Panc1 (cell line): ENCODE measurements around the gene KCNQ2.

Experiments
- TCF7L2 ChIP-seq: IDR thresholded peaks from 2 replicates; pipeline ENCODE4 v1.6.1; 2011; ENCODE audit warnings: mild to moderate bottlenecking, low read depth, low read length, inconsistent platforms
- TF ChIP-seq, protein P1 (sequence below): fragments of 450-650 bp; IDR thresholded peaks from 2 replicates; pipeline ENCODE4 v1.5.1; 2017; ENCODE audit warnings: mild to moderate bottlenecking

DNA sequence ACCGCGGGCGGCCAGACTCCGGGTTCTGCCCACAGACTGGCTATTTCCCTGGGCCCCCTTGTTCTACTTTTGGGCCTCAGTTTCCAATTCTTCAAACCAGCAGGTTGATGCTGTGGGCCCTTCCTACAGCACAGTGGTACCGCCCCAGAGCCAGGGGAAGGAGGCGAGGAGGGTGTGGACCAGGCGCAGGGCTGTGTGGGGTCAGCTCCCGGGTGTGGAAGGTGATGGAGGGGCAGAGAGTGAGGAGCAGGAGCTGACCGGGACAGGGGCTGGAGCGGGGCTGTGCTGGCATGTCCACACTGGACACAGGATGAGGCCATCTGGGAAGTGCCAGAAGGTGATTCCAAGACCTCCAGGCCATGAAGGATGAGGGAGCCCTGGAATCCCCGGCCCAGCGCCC lies 76.2 kb downstream of the KCNQ2 start:
- TF ChIP-seq, protein P1, sequence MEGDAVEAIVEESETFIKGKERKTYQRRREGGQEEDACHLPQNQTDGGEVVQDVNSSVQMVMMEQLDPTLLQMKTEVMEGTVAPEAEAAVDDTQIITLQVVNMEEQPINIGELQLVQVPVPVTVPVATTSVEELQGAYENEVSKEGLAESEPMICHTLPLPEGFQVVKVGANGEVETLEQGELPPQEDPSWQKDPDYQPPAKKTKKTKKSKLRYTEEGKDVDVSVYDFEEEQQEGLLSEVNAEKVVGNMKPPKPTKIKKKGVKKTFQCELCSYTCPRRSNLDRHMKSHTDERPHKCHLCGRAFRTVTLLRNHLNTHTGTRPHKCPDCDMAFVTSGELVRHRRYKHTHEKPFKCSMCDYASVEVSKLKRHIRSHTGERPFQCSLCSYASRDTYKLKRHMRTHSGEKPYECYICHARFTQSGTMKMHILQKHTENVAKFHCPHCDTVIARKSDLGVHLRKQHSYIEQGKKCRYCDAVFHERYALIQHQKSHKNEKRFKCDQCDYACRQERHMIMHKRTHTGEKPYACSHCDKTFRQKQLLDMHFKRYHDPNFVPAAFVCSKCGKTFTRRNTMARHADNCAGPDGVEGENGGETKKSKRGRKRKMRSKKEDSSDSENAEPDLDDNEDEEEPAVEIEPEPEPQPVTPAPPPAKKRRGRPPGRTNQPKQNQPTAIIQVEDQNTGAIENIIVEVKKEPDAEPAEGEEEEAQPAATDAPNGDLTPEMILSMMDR = no peak
- TF ChIP-seq TCF7L2 = no peak
